ENCODE measurements around the gene CREB5. TPM values are rescaled to one million over a fixed set of nuclear protein-coding genes. Genes with fewer than 3 reads are reported as not detected.

Gene CREB5
- total RNA-seq, 4 donors from 2014 or later: 7.8 to 29.9 (median 12.9) TPM

DNA sequence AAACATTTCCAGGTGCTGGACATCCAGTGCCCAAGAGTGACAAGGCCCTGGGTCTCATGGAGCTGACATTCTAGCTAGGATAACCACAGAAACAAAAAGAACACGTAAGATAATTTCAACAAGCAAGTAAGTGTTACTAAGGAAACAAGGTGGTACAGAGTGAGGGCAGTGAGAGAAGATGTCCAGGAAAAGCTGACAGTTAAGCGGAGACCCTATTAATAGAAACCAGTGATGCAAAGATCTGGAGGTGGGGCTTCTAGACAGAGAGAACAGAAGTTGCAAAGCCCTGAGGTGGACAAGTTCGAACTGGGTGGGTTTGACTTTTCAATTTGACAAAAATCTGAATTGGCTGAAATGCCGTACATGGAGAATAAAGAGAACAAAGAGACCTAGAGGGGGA is 449.5 kb downstream of the CREB5 start:
- ATAC-seq: no peak
- Histone ChIP-seq H3K27ac (no peak overlapping the region), H3K9me3 (no peaks in the 10 kb centered on the region), H3K27me3 (no peaks in the 10 kb centered on the region), H3K4me1 (no peaks in the 10 kb centered on the region), H3K4me3 (no peak overlapping the region), H3K36me3 (no peaks in the 10 kb centered on the region)
- TF ChIP-seq POLR2A (IDR thresholded peaks at IDR 0.05): no peak
- WGBS, 2 donors (ENCODE audit: low coverage in 1 of 2): 82 to 92% methylated on average over 4 of the region's 4 CpGs

DNA sequence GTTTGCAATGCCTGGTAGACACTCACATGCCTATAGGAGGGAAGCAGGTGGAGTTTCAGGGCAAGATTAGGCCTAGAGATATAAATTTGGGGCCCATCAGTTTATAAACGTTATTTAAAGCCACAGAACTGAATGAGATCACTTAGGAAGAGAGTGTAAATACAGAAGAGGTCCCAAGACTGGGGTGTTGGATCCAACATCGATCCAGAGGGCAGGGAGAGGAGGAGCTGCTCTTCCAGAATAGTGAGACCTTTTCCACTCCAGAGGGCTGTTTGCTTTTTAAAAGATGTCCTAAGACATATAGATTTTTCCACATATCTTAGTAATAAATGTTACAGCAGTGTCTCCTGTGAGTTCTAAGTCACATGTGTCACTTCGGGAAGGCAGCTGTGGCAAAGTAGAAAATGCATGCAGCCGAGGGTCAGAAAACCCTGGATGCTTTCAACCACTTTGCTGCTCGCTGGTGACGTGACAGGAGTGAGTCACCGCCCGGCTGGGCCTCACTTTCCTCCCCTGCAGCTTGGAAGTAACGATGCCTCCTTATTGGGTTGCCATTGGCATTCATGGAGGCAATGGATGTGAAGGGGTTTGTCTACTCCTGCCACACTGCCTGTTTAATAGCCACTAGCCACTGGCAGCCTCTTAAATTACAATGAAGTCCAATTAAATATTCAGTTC is 450.4 kb downstream of the CREB5 start:
- TF ChIP-seq POLR2AphosphoS5 (IDR thresholded peaks at IDR 0.05) (no peak), POLR2A (IDR thresholded peaks at IDR 0.05) (no peak), EP300 (IDR thresholded peaks at IDR 0.05) (no peak)
- TF ChIP-seq, protein P1, sequence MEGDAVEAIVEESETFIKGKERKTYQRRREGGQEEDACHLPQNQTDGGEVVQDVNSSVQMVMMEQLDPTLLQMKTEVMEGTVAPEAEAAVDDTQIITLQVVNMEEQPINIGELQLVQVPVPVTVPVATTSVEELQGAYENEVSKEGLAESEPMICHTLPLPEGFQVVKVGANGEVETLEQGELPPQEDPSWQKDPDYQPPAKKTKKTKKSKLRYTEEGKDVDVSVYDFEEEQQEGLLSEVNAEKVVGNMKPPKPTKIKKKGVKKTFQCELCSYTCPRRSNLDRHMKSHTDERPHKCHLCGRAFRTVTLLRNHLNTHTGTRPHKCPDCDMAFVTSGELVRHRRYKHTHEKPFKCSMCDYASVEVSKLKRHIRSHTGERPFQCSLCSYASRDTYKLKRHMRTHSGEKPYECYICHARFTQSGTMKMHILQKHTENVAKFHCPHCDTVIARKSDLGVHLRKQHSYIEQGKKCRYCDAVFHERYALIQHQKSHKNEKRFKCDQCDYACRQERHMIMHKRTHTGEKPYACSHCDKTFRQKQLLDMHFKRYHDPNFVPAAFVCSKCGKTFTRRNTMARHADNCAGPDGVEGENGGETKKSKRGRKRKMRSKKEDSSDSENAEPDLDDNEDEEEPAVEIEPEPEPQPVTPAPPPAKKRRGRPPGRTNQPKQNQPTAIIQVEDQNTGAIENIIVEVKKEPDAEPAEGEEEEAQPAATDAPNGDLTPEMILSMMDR (IDR thresholded peaks at IDR 0.05): no peak
- Histone ChIP-seq H3K36me3 (no peaks in the 10 kb centered on the region), H3K27ac (no peak overlapping the region), H3K4me3 (no peak overlapping the region), H3K27me3 (no peaks in the 10 kb centered on the region), H3K4me1 (no peaks in the 10 kb centered on the region), H3K9me3 (no peaks in the 10 kb centered on the region)
- WGBS, 2 donors (ENCODE audit: low coverage in 1 of 2): 79 to 90% methylated on average over 6 to 8 of the region's 9 CpGs
- ATAC-seq: no peak

DNA sequence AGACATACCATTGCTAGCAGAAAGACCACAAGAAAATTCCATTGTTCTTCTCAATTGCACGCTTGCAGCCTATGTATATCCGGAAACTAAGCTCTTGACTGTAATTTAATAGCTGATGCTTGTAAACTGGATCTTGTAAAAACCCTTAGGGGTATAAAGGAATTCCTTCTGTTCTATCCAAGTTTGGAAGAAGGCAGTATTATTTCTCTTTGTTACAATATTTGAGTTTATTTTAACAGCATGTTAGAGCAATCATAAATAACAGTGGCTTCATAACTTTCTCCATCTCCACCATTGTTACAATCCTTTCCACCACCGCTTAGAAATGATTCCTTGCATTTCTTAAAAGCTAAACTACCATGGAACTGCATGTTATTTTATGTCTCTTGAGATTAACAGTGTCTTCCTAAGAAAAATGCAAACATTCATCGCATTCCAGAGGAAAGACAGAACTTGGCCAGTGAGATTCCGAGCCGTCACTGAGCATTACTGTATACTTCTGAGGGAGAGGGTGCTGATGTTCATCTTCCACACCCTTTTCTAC is 453.4 kb downstream of the CREB5 start:
- no peak for TF ChIP-seq POLR2AphosphoS5 (IDR thresholded peaks at IDR 0.05)
- TF ChIP-seq, protein P1 (IDR thresholded peaks at IDR 0.05): no peak
- no peak for TF ChIP-seq EP300 (IDR thresholded peaks at IDR 0.05)
- no peak for TF ChIP-seq POLR2A (IDR thresholded peaks at IDR 0.05)
- WGBS, 2 donors (ENCODE audit: low coverage in 1 of 2): 87 to 88% methylated on average over 3 to 6 of the region's 6 CpGs
- no peaks in the 10 kb centered on the region for H3K9me3 ChIP-seq
- H3K4me1 ChIP-seq: no peaks in the 10 kb centered on the region
- no peaks in the 10 kb centered on the region for H3K27me3 ChIP-seq
- ATAC-seq: no peak
- no peaks in the 10 kb centered on the region for H3K36me3 ChIP-seq
- no peak overlapping the region for H3K4me3 ChIP-seq
- no peak overlapping the region for H3K27ac ChIP-seq

DNA sequence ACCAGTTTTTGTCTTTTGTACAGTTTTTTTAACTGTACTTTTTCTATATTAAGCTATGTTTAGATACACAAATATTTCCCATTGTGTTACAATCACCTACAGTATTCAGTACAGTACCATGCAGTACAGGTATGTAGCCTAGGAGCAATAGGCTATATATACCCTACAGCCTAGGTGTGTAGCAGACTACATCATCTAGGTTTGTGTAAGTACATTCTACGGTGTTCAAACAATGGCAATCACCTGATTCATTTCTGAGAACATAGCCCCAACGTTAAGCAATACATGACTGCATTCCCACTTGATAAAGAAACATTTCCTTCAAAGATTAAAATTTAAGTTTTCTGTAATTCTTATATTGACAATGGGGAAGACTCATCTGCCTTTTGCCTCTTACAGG is 456.4 kb downstream of the CREB5 start:
- WGBS, 2 donors (ENCODE audit: low coverage in 1 of 2): 78 to 95% methylated on average over 2 of the region's 2 CpGs
- H3K4me1 ChIP-seq: no peaks in the 10 kb centered on the region
- no peaks in the 10 kb centered on the region for H3K9me3 ChIP-seq

DNA sequence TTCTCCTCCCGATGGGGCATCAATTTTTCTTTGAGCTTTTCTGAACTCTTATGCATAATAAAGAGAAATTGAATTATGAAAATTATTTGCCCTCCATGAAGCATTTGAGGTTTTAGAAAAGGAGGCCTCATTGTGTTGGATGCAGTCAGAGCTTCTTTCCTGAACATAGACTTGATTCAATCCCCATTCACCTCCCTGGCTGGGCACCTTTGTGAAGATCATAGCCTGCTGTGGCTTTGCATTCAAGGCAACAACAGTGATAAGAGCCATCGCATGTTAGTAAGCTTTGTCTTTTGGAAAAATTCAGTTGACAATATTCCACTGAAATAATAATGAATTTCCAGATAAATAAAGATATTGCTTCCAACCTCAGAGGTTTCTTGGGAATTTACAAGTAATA is 458.8 kb downstream of the CREB5 start:
- WGBS, 2 donors (ENCODE audit: low coverage in 1 of 2): 86 to 92% methylated on average over 2 of the region's 2 CpGs
- ATAC-seq: no peak
- no peak overlapping the region for H3K27ac ChIP-seq
- H3K36me3 ChIP-seq: no peaks in the 10 kb centered on the region
- H3K9me3 ChIP-seq: no peaks in the 10 kb centered on the region
- H3K4me3 ChIP-seq: no peak overlapping the region
- TF ChIP-seq POLR2AphosphoS5 (IDR thresholded peaks at IDR 0.05) (no peak), POLR2A (IDR thresholded peaks at IDR 0.05) (no peak), EP300 (IDR thresholded peaks at IDR 0.05) (no peak)
- TF ChIP-seq, protein P1 (IDR thresholded peaks at IDR 0.05): no peak
- H3K4me1 ChIP-seq: no peaks in the 10 kb centered on the region
- H3K27me3 ChIP-seq: no peaks in the 10 kb centered on the region

More for the DNA sequence above, 456.4 kb downstream of the CREB5 start:
- ATAC-seq: no peak
- TF ChIP-seq POLR2A (IDR thresholded peaks at IDR 0.05): no peak
- TF ChIP-seq POLR2AphosphoS5 (IDR thresholded peaks at IDR 0.05): no peak
- TF ChIP-seq EP300 (IDR thresholded peaks at IDR 0.05): no peak
- TF ChIP-seq, protein P1 (IDR thresholded peaks at IDR 0.05): no peak
- H3K27me3 ChIP-seq: no peaks in the 10 kb centered on the region
- no peak overlapping the region for H3K27ac ChIP-seq
- H3K4me3 ChIP-seq: no peak overlapping the region
- no peaks in the 10 kb centered on the region for H3K36me3 ChIP-seq
